SIG-M5 treated with dmso at 0.1 percent for 504 hours (cell line): ENCODE data around the gene C22orf23.

Source experiments
- DNase-seq: peaks from one replicate; lab custom pipeline; 2025; ENCODE audit not compliant: unreplicated experiment; lab: John Stamatoyannopoulos, UW

Gene C22orf23

GRCh38 chr22:37905534-37906363, 47.7 kb downstream of the C22orf23 start, which contains the start of gene MICALL1:
Gene MICALL1, plus strand, starts transcription at chr22:37906297. Its CDS starts 126 bp downstream, at chr22:37906423.
- peak; percentile 45 for DNase-seq

- DNase-seq = peak; percentile 61
Measured at GRCh38 chr22:37904572-37905533, 48.5 kb downstream of the C22orf23 start.

- DNase-seq = no peak
Measured at GRCh38 chr22:37898441-37899181, 54.8 kb downstream of the C22orf23 start.

- DNase-seq = no peak
Measured at GRCh38 chr22:37897807-37898206, 55.6 kb downstream of the C22orf23 start.

GRCh38 chr22:37896939-37897338, 56.5 kb downstream of the C22orf23 start:
- DNase-seq = no peak

- DNase-seq = peak; percentile 32
Measured at GRCh38 chr22:37896181-37896592, 57.2 kb downstream of the C22orf23 start.

GRCh38 chr22:37894939-37895670, 58.3 kb downstream of the C22orf23 start:
- no peak for DNase-seq

GRCh38 chr22:37893583-37893983, 59.8 kb downstream of the C22orf23 start:
- DNase-seq = no peak
